ENCODE measurements around the gene VPS37C. TPM values are rescaled to one million over a fixed set of nuclear protein-coding genes. Genes with fewer than 3 reads are reported as not detected.
"Not testable (repeated sequence)": the region's sequence is repeated elsewhere in the genome, so short reads cannot be mapped to it uniquely, and the experiment has no call there.

VPS37C gene
- total RNA-seq, 1 experiment from 2014 or later, result 25.5 TPM

- no peaks in the 10 kb centered on the region for H3K36me3 ChIP-seq (replicated peaks; ENCODE audit: control insufficient read depth, insufficient read depth, low read length)
- no peaks in the 10 kb centered on the region for H3K27me3 ChIP-seq (ENCODE audit: control insufficient read depth, insufficient read depth, low read length)
- H3K4me3 ChIP-seq (ENCODE audit: insufficient read depth, low read depth, low read length), result no peak overlapping the region
- DNase-seq, result no peak
Measured at GRCh38 chr11:61189933-61190332, 28.7 kb upstream of the VPS37C start.

GRCh38 chr11:61187505-61188130 is 26.4 kb upstream of the VPS37C start:
- Histone ChIP-seq H3K4me3 (ENCODE audit: insufficient read depth, low read depth, low read length) (no peak overlapping the region), H3K36me3 (replicated peaks; ENCODE audit: control insufficient read depth, insufficient read depth, low read length) (no peaks in the 10 kb centered on the region), H3K27me3 (ENCODE audit: control insufficient read depth, insufficient read depth, low read length) (no peaks in the 10 kb centered on the region)
- peak; percentile 86 for DNase-seq

- DNase-seq, result no peak
- Histone ChIP-seq H3K4me3 (ENCODE audit: insufficient read depth, low read depth, low read length) (no peak overlapping the region), H3K36me3 (replicated peaks; ENCODE audit: control insufficient read depth, insufficient read depth, low read length) (no peaks in the 10 kb centered on the region), H3K27me3 (ENCODE audit: control insufficient read depth, insufficient read depth, low read length) (no peaks in the 10 kb centered on the region)
Measured at GRCh38 chr11:61186504-61186903, 25.3 kb upstream of the VPS37C start.

- no peak overlapping the region for H3K4me3 ChIP-seq (ENCODE audit: insufficient read depth, low read depth, low read length)
- H3K27me3 ChIP-seq (ENCODE audit: control insufficient read depth, insufficient read depth, low read length), result no peaks in the 10 kb centered on the region
- no peaks in the 10 kb centered on the region for H3K36me3 ChIP-seq (replicated peaks; ENCODE audit: control insufficient read depth, insufficient read depth, low read length)
- no peak for DNase-seq
Measured at GRCh38 chr11:61183645-61184044, 22.4 kb upstream of the VPS37C start.

DNA sequence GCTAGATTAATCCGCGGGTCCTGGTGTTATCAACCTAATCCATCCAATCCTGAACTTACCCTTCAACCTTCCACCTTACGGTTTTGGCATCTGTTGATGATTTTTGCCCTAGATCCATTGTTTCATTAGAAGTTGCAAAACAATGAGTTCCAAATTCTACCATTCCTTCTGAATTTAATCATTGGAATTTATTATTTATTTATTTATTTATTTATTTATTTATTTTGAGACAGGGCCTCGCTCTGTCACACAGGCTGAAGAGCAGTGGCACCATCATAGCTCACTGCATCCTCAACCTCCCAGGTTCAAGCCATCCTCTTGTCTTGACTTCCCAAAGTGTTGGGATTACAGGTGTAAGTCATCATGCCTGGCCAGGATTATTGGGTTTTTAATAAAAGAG is 20.3 kb upstream of the VPS37C start:
- Histone ChIP-seq H3K27me3 (ENCODE audit: control insufficient read depth, insufficient read depth, low read length) (no peaks in the 10 kb centered on the region), H3K4me3 (ENCODE audit: insufficient read depth, low read depth, low read length) (no peak overlapping the region), H3K36me3 (replicated peaks; ENCODE audit: control insufficient read depth, insufficient read depth, low read length) (no peaks in the 10 kb centered on the region)
- DNase-seq, result no peak

DNA sequence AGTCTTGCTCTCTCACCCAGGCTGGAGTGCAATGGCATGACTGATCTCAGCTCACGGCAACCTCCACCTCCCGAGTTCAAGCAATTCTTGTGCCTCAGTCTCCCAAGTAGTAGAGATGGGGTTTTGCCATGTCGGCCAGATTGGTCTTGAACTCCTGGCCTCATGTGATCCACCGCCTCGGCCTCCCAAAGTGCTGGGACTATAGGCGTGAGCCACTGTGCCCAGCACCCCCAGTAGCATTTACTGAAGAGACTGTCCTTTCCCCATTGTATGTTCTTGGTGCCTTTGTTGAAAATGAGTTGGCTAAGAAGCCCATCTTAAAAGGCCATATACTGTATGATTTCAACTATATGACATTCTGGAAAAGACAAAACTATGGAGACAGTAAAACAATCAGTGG is 19.0 kb upstream of the VPS37C start:
- H3K36me3 ChIP-seq (replicated peaks; ENCODE audit: control insufficient read depth, insufficient read depth, low read length); H3K4me3 ChIP-seq (ENCODE audit: insufficient read depth, low read depth, low read length); H3K27me3 ChIP-seq (ENCODE audit: control insufficient read depth, insufficient read depth, low read length); DNase-seq: not testable (repeated sequence)

GRCh38 chr11:61176446-61176845 is 15.2 kb upstream of the VPS37C start:
- no peaks in the 10 kb centered on the region for H3K36me3 ChIP-seq (replicated peaks; ENCODE audit: control insufficient read depth, insufficient read depth, low read length)
- H3K4me3 ChIP-seq (ENCODE audit: insufficient read depth, low read depth, low read length), result no peak overlapping the region
- DNase-seq, result no peak
- H3K27me3 ChIP-seq (ENCODE audit: control insufficient read depth, insufficient read depth, low read length), result no peaks in the 10 kb centered on the region

GRCh38 chr11:61174949-61175348 is 13.7 kb upstream of the VPS37C start:
- DNase-seq, result no peak
- no peaks in the 10 kb centered on the region for H3K36me3 ChIP-seq (replicated peaks; ENCODE audit: control insufficient read depth, insufficient read depth, low read length)
- no peaks in the 10 kb centered on the region for H3K27me3 ChIP-seq (ENCODE audit: control insufficient read depth, insufficient read depth, low read length)
- H3K4me3 ChIP-seq (ENCODE audit: insufficient read depth, low read depth, low read length), result no peak overlapping the region

DNA sequence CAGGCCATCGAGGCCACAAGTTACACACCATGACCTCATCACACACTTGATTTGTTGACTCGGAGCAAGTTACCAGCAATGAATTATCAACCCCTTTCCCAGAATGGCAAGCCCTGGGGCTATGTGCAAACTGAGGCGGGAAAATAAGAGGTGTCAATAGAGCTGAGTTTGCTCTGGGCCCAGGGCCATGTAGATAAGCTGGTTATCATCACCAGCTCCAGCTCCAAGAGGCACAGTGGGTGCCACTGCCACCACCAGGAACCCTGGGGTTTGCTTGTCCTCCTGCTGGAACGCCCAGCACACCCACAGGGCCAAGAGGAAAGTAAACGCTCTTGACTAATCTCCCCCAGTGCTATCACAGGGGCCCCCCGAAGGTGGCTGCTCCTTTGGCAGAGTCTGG is 13.0 kb upstream of the VPS37C start:
- no peaks in the 10 kb centered on the region for H3K36me3 ChIP-seq (replicated peaks; ENCODE audit: control insufficient read depth, insufficient read depth, low read length)
- H3K4me3 ChIP-seq (ENCODE audit: insufficient read depth, low read depth, low read length), result no peak overlapping the region
- no peak for DNase-seq
- H3K27me3 ChIP-seq (ENCODE audit: control insufficient read depth, insufficient read depth, low read length), result no peaks in the 10 kb centered on the region

- Histone ChIP-seq H3K36me3 (replicated peaks; ENCODE audit: control insufficient read depth, insufficient read depth, low read length) (no peaks in the 10 kb centered on the region), H3K27me3 (ENCODE audit: control insufficient read depth, insufficient read depth, low read length) (no peaks in the 10 kb centered on the region), H3K4me3 (ENCODE audit: insufficient read depth, low read depth, low read length) (no peak overlapping the region)
- DNase-seq, result peak; percentile 4
Measured at GRCh38 chr11:61173456-61173855, 12.2 kb upstream of the VPS37C start.

- no peaks in the 10 kb centered on the region for H3K36me3 ChIP-seq (replicated peaks; ENCODE audit: control insufficient read depth, insufficient read depth, low read length)
- no peak for DNase-seq
- H3K27me3 ChIP-seq (ENCODE audit: control insufficient read depth, insufficient read depth, low read length), result no peaks in the 10 kb centered on the region
- no peak overlapping the region for H3K4me3 ChIP-seq (ENCODE audit: insufficient read depth, low read depth, low read length)
Measured at GRCh38 chr11:61172888-61173287, 11.7 kb upstream of the VPS37C start.

DNA sequence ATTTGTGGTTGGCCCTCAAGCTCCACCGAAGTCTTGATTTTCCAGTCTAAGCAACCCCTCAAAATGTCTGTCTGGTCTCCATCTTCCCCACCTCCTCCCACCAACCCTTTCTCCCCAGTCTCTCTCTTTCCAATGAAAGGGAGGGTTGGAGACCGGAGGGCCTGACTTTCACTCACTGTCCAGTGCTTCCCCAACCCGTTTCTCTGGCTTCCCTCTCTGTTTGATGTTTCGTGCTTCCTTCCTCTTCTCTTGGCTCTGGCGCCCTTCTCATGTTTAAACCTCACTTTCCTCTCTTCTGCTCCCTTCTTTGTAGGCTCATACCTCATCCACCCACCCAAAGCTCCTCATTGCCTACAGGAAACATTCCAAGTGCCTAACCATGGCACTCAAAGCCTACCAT is 11.1 kb upstream of the VPS37C start:
- H3K4me3 ChIP-seq (ENCODE audit: insufficient read depth, low read depth, low read length), result no peak overlapping the region
- peak; percentile 4 for DNase-seq
- H3K27me3 ChIP-seq (ENCODE audit: control insufficient read depth, insufficient read depth, low read length), result no peaks in the 10 kb centered on the region
- no peaks in the 10 kb centered on the region for H3K36me3 ChIP-seq (replicated peaks; ENCODE audit: control insufficient read depth, insufficient read depth, low read length)

DNA sequence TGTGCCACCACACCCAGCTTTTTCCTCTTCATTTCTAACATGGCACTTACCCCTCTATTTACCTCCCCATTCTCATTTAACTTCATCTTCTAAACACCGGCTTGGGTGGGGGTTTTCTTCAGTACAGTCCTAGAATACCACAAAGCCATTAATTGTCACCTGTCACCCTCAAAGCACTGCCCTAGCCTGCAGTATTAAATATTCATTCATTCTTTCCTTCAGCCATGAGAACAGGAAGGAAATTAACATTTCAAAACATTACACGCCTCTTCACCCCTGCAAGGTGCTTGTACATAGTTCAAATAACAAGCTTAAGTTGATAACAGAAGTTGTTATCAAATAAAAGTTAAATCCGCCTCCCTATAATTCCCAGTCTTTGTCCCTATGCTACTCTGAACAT is 10.7 kb upstream of the VPS37C start:
- H3K27me3 ChIP-seq (ENCODE audit: control insufficient read depth, insufficient read depth, low read length), result no peaks in the 10 kb centered on the region
- H3K4me3 ChIP-seq (ENCODE audit: insufficient read depth, low read depth, low read length), result no peak overlapping the region
- H3K36me3 ChIP-seq (replicated peaks; ENCODE audit: control insufficient read depth, insufficient read depth, low read length), result no peaks in the 10 kb centered on the region
- DNase-seq, result no peak

- Histone ChIP-seq H3K27me3 (ENCODE audit: control insufficient read depth, insufficient read depth, low read length) (no peaks in the 10 kb centered on the region), H3K36me3 (replicated peaks; ENCODE audit: control insufficient read depth, insufficient read depth, low read length) (no peaks in the 10 kb centered on the region), H3K4me3 (ENCODE audit: insufficient read depth, low read depth, low read length) (no peak overlapping the region)
- DNase-seq, result peak; percentile 5
Measured at GRCh38 chr11:61170566-61170965, 9.3 kb upstream of the VPS37C start.

GRCh38 chr11:61168800-61169199 is 7.6 kb upstream of the VPS37C start:
- Histone ChIP-seq H3K4me3 (ENCODE audit: insufficient read depth, low read depth, low read length) (no peak overlapping the region), H3K36me3 (replicated peaks; ENCODE audit: control insufficient read depth, insufficient read depth, low read length) (no peaks in the 10 kb centered on the region)
- DNase-seq, result no peak

More at GRCh38 chr11:61168800-61169199, 7.6 kb upstream of the VPS37C start:
- no peaks in the 10 kb centered on the region for H3K27me3 ChIP-seq (ENCODE audit: control insufficient read depth, insufficient read depth, low read length)

Measured in H7 (cell line).